Loucy (cell line): ENCODE data around the gene CD96.
A peak's percentile ranks its signal among the peaks of the same experiment; 100 is the strongest.
"Not testable (repeated sequence)": the region's sequence is repeated elsewhere in the genome, so short reads cannot be mapped to it uniquely, and the experiment has no call there.

Experiments
- H2AFZ ChIP-seq: fragments of 200-600 bp; sonication (generic); 2 replicates; pipeline ENCODE4 v1.6.0; 2016; ENCODE audit warnings: antibody characterized with exemption, mild to moderate bottlenecking, low read length, moderate library complexity
- H3F3A ChIP-seq: fragments of 200-600 bp; 2 replicates; pipeline ENCODE4 v1.6.0; 2016; ENCODE audit warnings: antibody characterized with exemption, low read depth, mild to moderate bottlenecking
- H3K27me3 ChIP-seq: fragments of 200-600 bp; sonication (generic); 2 replicates; pipeline ENCODE4 v1.6.1; 2014; ENCODE audit warnings: low read length, mild to moderate bottlenecking; ENCODE audit not compliant: insufficient read depth, poor library complexity, severe bottlenecking
- H3K36me3 ChIP-seq: fragments of 200-600 bp; sonication (generic); 2 replicates; pipeline ENCODE4 v1.6.1; 2016; ENCODE audit warnings: low read length; ENCODE audit not compliant: insufficient read depth
- H3K4me1 ChIP-seq: fragments of 200-600 bp; sonication (generic); 2 replicates; pipeline ENCODE4 v1.5.1; 2014; ENCODE audit warnings: low read length, mild to moderate bottlenecking; ENCODE audit not compliant: insufficient read depth, poor library complexity, severe bottlenecking
- H3K4me2 ChIP-seq: fragments of 200-600 bp; sonication (generic); 2 replicates; pipeline ENCODE4 v1.6.0; 2014; ENCODE audit warnings: antibody characterized with exemption, low read length, low read depth, mild to moderate bottlenecking; ENCODE audit not compliant: poor library complexity, severe bottlenecking
- H3K4me3 ChIP-seq: fragments of 200-600 bp; sonication (generic); 2 replicates; pipeline ENCODE4 v1.5.1; 2014; ENCODE audit warnings: low read length, mild to moderate bottlenecking, mixed read lengths; ENCODE audit not compliant: poor library complexity, severe bottlenecking
- H3K79me2 ChIP-seq: fragments of 200-600 bp; sonication (generic); 2 replicates; pipeline ENCODE4 v1.6.1; 2014; ENCODE audit warnings: low read length; ENCODE audit not compliant: insufficient read depth
- H3K9ac ChIP-seq: fragments of 200-600 bp; sonication (generic); 2 replicates; pipeline ENCODE4 v1.6.0; 2014; ENCODE audit warnings: mild to moderate bottlenecking, low read depth, low read length, moderate library complexity; ENCODE audit not compliant: poor library complexity, severe bottlenecking
- H3K9me2 ChIP-seq: fragments of 200-600 bp; sonication (generic); replicated peaks from 2 replicates; pipeline ENCODE4 v1.6.1; 2016; ENCODE audit warnings: low read depth, low read length, mixed read lengths
- H3K9me3 ChIP-seq: fragments of 200-600 bp; sonication (generic); 2 replicates; pipeline ENCODE4 v1.6.1; 2014; ENCODE audit warnings: mild to moderate bottlenecking, antibody characterized with exemption, low read length, low read depth; ENCODE audit not compliant: insufficient read depth
- H4K20me1 ChIP-seq: fragments of 200-600 bp; sonication (generic); 2 replicates; pipeline ENCODE4 v1.6.0; 2014; ENCODE audit warnings: antibody characterized with exemption, low read length, mild to moderate bottlenecking; ENCODE audit not compliant: insufficient read depth, poor library complexity, severe bottlenecking
- CTCF ChIP-seq: fragments of 200-600 bp; sonication (generic); conservative IDR thresholded peaks from 2 replicates; pipeline ENCODE4 v1.5.1; 2014; ENCODE audit warnings: mild to moderate bottlenecking, antibody characterized with exemption, low read length
- EZH2phosphoT487 ChIP-seq: fragments of 200-600 bp; IDR thresholded peaks from 2 replicates; pipeline ENCODE4 v1.6.1; 2018; ENCODE audit warnings: antibody characterized with exemption, mild to moderate bottlenecking, moderate library complexity, borderline replicate concordance

CD96 gene

GRCh38 chr3:111548756-111549155, 6.8 kb downstream of the CD96 start:
- Histone ChIP-seq H3K4me2 (peak overlapping the region; percentile 92), H4K20me1 (no peaks in the 10 kb centered on the region), H3K9me2 (no peaks in the 10 kb centered on the region), H3K79me2 (peaks cover 84% of the 10 kb centered on the region), H3K4me3 (peak overlapping the region; percentile 77), H3K36me3 (no peaks in the 10 kb centered on the region), H3F3A (peaks cover 6% of the 10 kb centered on the region; the same call in 1 of the 2 replicates), H3K27me3 (no peaks in the 10 kb centered on the region), H3K9me3 (no peaks in the 10 kb centered on the region), H3K9ac (peak overlapping the region; percentile 82), H2AFZ (no peak overlapping the region), H3K4me1 (peaks cover 74% of the 10 kb centered on the region)
- no peak for TF ChIP-seq EZH2phosphoT487
- TF ChIP-seq CTCF, result no peak

- H3K79me2 ChIP-seq, result peaks cover 26% of the 10 kb centered on the region
- not testable (repeated sequence) for H4K20me1 ChIP-seq, H3K9ac ChIP-seq, H2AFZ ChIP-seq, H3K4me2 ChIP-seq, H3K36me3 ChIP-seq, H3F3A ChIP-seq, H3K4me1 ChIP-seq, H3K27me3 ChIP-seq, H3K4me3 ChIP-seq, H3K9me3 ChIP-seq, H3K9me2 ChIP-seq
Measured at GRCh38 chr3:111561902-111562301, 19.9 kb downstream of the CD96 start.

DNA sequence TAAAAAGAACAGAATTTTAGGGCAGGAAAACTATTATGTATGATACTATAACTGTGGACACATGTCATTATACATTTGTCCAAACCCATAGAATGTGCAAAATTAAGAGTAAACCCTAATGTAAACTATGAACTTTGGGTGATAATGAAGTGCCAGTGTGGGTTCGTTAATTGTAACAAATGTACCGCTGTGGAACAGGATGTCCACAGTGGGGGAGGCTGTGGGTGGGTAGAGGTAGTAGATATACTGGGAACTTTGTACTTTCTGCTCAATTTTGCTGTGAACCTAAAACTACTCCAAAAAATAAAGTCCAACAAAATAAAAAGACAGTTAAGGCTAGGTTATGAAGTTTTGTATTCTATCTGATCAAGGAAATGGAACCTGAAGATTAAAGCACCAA, 24.8 kb downstream of the CD96 start:
- peaks cover 4% of the 10 kb centered on the region for H4K20me1 ChIP-seq
- TF ChIP-seq CTCF (no peak), EZH2phosphoT487 (no peak)

GRCh38 chr3:111568355-111568754, 26.4 kb downstream of the CD96 start:
- H3K79me2 ChIP-seq, result peaks cover 22% of the 10 kb centered on the region
- no peaks in the 10 kb centered on the region for H3K9me2 ChIP-seq
- H3K4me2 ChIP-seq, result no peak overlapping the region
- no peak overlapping the region for H3K9ac ChIP-seq
- no peaks in the 10 kb centered on the region for H3F3A ChIP-seq
- TF ChIP-seq CTCF (no peak), EZH2phosphoT487 (no peak)
- H3K36me3 ChIP-seq, result peaks cover 33% of the 10 kb centered on the region; the same call in 1 of the 2 replicates
- H4K20me1 ChIP-seq, result peaks cover 4% of the 10 kb centered on the region
- no peak overlapping the region for H2AFZ ChIP-seq
- no peak overlapping the region for H3K4me3 ChIP-seq
- no peaks in the 10 kb centered on the region for H3K9me3 ChIP-seq
- H3K4me1 ChIP-seq, result peaks cover 8% of the 10 kb centered on the region
- no peaks in the 10 kb centered on the region for H3K27me3 ChIP-seq

More for the DNA sequence above, 24.8 kb downstream of the CD96 start:
- no peaks in the 10 kb centered on the region for H3K9me3 ChIP-seq
- H3K27me3 ChIP-seq, result no peaks in the 10 kb centered on the region
- H3K4me3 ChIP-seq, result no peak overlapping the region
- H3K36me3 ChIP-seq, result peaks cover 24% of the 10 kb centered on the region; the same call in 1 of the 2 replicates
- no peaks in the 10 kb centered on the region for H3F3A ChIP-seq
- no peak overlapping the region for H3K4me2 ChIP-seq
- peaks cover 31% of the 10 kb centered on the region for H3K79me2 ChIP-seq
- H3K9ac ChIP-seq, result no peak overlapping the region
- no peak overlapping the region for H2AFZ ChIP-seq
- no peaks in the 10 kb centered on the region for H3K9me2 ChIP-seq
- H3K4me1 ChIP-seq, result peaks cover 8% of the 10 kb centered on the region
